ENCODE results near the gene FIBCD1. TPM values are rescaled to one million over a fixed set of nuclear protein-coding genes. Genes with fewer than 3 reads are reported as not detected.

The FIBCD1 gene
- total RNA-seq, 1 donor = 0.27 TPM

DNA sequence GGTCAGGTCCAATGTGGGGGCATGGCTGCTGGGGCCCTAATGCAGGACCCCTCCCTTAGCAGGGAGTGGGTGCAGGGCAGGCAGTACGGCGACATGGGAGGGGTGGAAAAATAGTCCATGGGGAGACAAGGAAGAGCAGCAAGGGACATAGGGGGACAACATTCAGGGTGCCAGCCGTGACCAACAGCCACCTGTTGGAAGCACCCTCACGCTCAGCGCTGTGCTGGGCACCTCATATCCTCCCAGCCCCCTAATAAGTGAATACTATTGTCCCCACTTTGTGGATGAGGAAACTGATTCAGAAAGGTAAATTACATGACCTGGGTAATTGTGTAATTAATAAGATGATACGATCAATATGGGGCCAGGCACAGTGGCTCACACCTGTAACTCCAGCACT, 3.0 kb upstream of the FIBCD1 start:
- DNase-seq (ENCODE audit: low read depth) = no peak

DNA sequence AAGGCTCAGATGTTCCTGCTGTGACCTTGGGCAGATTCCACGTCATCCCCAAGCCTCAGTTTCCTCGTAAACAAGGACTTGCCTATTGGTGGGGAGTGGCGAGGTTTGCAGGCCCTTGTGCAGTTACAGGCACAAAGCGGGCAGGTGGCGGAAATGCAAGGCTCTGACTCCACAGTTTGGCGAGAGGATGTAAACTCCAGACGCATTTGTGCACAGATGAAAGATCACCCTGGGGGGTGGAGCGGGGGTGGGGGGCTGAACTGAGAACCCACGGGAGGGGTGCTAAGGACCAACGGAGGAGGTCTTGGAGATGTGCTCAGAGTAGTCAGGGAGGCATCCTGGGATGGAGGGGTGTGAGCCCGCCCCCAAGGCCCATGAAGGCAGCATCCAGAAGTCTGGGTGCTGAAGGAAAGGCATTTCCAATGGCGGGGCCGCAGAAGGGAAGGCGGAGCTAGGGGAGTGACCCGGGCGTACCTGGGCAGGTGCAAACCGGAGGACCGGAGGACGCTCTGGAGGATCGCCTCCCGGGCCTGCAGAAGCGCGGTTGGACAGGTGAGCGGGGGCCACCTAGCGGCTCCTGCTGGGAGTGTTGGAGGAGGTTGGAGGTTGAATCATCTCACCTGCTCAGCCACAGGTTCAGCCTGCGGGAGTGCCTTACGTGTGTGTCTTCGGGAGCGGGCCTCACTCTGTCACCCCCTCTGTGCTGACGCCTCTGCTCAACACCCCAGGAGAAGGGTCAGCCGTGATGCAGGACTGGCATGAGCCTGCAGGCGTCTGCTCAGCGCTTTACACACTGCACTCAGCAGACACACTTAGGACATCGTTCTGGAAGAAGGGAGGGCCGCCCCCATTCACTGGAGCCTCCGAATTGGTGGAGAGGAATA, 1.9 kb upstream of the FIBCD1 start:
- no peak for DNase-seq (ENCODE audit: low read depth)
- peak; percentile 83 for TF ChIP-seq CTCF (IDR thresholded peaks at IDR 0.05; ENCODE audit: insufficient read depth, low read length)
- no peak overlapping the region for H3K4me3 ChIP-seq (ENCODE audit: low read depth, low read length)

More for the DNA sequence above, 3.0 kb upstream of the FIBCD1 start:
- no peak overlapping the region for H3K4me3 ChIP-seq (ENCODE audit: low read depth, low read length)
- no peak for TF ChIP-seq CTCF (IDR thresholded peaks at IDR 0.05; ENCODE audit: insufficient read depth, low read length)

DNA sequence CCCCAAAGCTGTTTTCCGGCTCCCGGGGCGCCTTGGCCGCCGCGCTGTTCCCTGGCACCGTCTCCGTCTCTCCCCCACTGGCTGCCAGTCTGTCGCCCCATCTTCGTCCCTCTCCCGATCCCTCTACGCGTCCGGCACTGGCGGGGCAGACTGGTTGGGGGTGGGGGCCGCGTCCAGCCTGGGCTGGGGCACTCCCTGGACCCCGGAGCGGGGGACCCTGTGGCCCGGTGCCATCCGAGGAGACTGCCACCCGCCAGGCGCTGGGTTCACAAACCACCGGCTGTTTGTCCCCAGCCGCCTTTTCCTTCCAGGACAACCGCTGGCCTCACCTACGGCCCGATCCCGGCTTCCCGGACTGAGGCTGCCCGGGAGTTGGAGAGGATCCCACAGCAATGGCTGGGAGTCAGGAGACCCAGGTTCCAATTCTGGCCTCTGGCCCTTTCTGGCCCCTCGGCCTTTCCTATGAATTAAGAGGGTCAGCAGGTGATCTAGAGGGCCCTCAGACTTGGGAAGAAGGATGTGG, 1.0 kb upstream of the FIBCD1 start:
- DNase-seq (ENCODE audit: low read depth) = no peak
- TF ChIP-seq CTCF (IDR thresholded peaks at IDR 0.05; ENCODE audit: insufficient read depth, low read length) = no peak
- no peak overlapping the region for H3K4me3 ChIP-seq (ENCODE audit: low read depth, low read length)

DNA sequence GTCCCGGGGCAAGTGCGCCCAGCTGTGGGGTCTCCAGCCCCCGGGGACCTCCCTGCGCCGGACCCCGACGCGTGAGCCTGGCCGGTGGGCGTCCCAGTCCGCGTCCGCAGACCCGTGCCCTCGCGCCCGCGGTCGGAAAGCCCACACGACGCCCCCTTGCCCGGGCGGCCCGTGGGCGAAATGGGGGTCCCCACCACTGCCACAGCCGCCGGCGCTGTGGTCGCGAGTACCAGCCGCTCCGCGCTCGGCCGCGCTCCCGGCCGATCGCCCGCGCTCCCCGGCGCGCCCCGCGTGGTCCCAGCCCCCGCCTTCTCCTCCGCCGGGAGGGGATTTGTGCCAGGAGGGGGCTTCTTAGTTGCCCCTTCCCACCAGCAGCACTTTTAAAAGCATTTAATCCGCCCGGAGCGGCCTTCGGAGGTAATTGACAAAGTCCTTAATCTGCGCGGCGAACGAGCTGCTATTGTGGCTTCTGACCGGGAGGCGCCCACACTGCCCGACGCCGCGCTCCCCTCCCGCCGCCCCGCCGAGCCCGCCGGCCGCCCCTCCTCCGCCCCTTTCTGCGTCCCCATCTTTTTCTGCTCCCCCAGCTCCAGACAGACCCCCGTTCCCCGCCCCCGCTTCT, 469 bp upstream of the FIBCD1 start:
- DNase-seq (ENCODE audit: low read depth) = no peak
- TF ChIP-seq CTCF (IDR thresholded peaks at IDR 0.05; ENCODE audit: insufficient read depth, low read length) = no peak

DNA sequence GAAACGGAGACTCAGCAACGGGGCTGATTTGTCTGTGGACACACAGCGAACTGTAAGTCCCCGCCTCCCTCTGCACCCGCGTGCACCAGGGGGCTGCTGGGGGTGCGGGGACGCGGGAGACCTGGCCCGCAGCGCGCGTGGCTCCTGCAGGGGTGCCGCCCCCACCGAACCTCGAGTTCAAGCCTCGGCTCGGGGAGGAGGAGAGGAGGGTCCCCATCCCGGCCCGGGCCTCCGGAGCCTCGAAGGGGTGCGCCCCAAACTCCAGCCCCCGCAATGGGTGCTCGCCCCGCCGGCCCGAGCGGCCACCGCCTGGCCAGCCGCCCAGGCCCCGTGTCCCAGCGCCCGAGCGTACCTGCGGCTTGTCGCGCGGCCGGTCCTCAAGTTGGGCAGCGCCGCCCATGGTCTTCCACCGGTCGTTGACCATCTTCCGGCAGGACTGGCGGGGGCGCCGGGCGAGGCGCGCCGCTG, 829 bp downstream of the FIBCD1 start:
- no peak for DNase-seq (ENCODE audit: low read depth)
- H3K4me3 ChIP-seq (ENCODE audit: low read depth, low read length) = peak overlapping the region; percentile 33
- no peak for TF ChIP-seq CTCF (IDR thresholded peaks at IDR 0.05; ENCODE audit: insufficient read depth, low read length)

More for the DNA sequence above, 469 bp upstream of the FIBCD1 start:
- H3K4me3 ChIP-seq (ENCODE audit: low read depth, low read length) = peak overlapping the region; percentile 60

- no peak overlapping the region for H3K4me3 ChIP-seq (ENCODE audit: low read depth, low read length)
- no peak for TF ChIP-seq CTCF (IDR thresholded peaks at IDR 0.05; ENCODE audit: insufficient read depth, low read length)
- DNase-seq (ENCODE audit: low read depth) = no peak
These were observed 1.6 kb downstream of the FIBCD1 start for GRCh38 chr9:130937146-130938076.
